Fibroblast of lung (primary cell): Measurements from ENCODE around the gene COL8A2. TPM values are rescaled to one million over a fixed set of nuclear protein-coding genes. Genes with fewer than 3 reads are reported as not detected.
A peak's percentile ranks its signal among the peaks of the same experiment; 100 is the strongest.

Experiments
- DNase-seq, 2 donors: peaks; one replicate each; pipeline versions ENCODE4 v3.0.0 to v3.0.0-alpha.2; 2010; ENCODE audit warnings: low read depth in 2 of 2
- H2AFZ ChIP-seq: 2 replicates; pipeline ENCODE4 v1.5.1; 2012; ENCODE audit warnings: low read length, control low read depth, inconsistent platforms
- H3K27ac ChIP-seq: 2 replicates; pipeline ENCODE4 v1.5.1; 2011; ENCODE audit warnings: low read length, control low read depth; ENCODE audit not compliant: insufficient read depth
- H3K27me3 ChIP-seq: 2 replicates; pipeline ENCODE4 v1.5.1; 2011; ENCODE audit warnings: mild to moderate bottlenecking, low read length; ENCODE audit not compliant: control insufficient read depth, insufficient read depth
- H3K36me3 ChIP-seq: 2 replicates; pipeline ENCODE4 v1.5.1; 2011; ENCODE audit warnings: low read length; ENCODE audit not compliant: control insufficient read depth, insufficient read depth
- H3K4me1 ChIP-seq: 2 replicates; pipeline ENCODE4 v1.5.1; 2011; ENCODE audit warnings: low read length; ENCODE audit not compliant: control insufficient read depth, insufficient read depth; ENCODE audit errors: extremely low read depth
- H3K4me2 ChIP-seq: 2 replicates; pipeline ENCODE4 v1.5.1; 2011; ENCODE audit warnings: low read length, control low read depth; ENCODE audit not compliant: insufficient read depth; ENCODE audit errors: extremely low read depth
- H3K4me3 ChIP-seq, 4 experiments: fragments of 200-600 bp in 1 of 4; sonication (generic) in 1 of 4; replicated peaks in 1 of 4; 2 replicates each; pipeline ENCODE4 v1.5.1; 2011 to 2016; ENCODE audit warnings: low read length in 4 of 4, low read depth in 3 of 4, mild to moderate bottlenecking in 3 of 4, control low read depth in 2 of 4, inconsistent platforms in 1 of 4, mixed read lengths in 1 of 4; ENCODE audit not compliant: insufficient read depth in 1 of 4; ENCODE audit errors: control extremely low read depth in 1 of 4
- H3K79me2 ChIP-seq: 2 replicates; pipeline ENCODE4 v1.5.1; 2012; ENCODE audit warnings: mild to moderate bottlenecking, low read length, inconsistent platforms; ENCODE audit not compliant: control insufficient read depth, insufficient read depth
- H3K9ac ChIP-seq: 2 replicates; pipeline ENCODE4 v1.5.1; 2011; ENCODE audit warnings: mild to moderate bottlenecking, low read length, control low read depth; ENCODE audit not compliant: insufficient read depth
- H3K9me3 ChIP-seq: 2 replicates; pipeline ENCODE4 v1.5.1; 2012; ENCODE audit warnings: low read depth, low read length; ENCODE audit not compliant: control insufficient read depth, insufficient read depth
- H4K20me1 ChIP-seq: 2 replicates; pipeline ENCODE4 v1.5.1; 2011; ENCODE audit warnings: low read length; ENCODE audit not compliant: control insufficient read depth, insufficient read depth; ENCODE audit errors: extremely low read depth
- EZH2 ChIP-seq: IDR thresholded peaks from 2 replicates; pipeline ENCODE4 v1.5.1; 2012; ENCODE audit warnings: low read length, control low read depth, mild to moderate bottlenecking; ENCODE audit errors: missing control alignments
- polyA plus RNA-seq, 2 donors: library from polyadenylated mRNA; depleted of rRNA in 1 of 2; stranded (reverse) in 1 of 2; unstranded in 1 of 2; fragments of >200 nt; gene quantifications; 2 replicates each; pipeline ENCODE4 v1.2.1, GENCODE V29; 2011 to 2012; ENCODE audit warnings: missing spikeins in 1 of 2
- total RNA-seq: library from RNA; depleted of rRNA; stranded (reverse); fragments of >200 nt; gene quantifications from 2 replicates; pipeline ENCODE4 v1.2.1, GENCODE V29; 2014
- TF ChIP-seq, protein P1 (sequence below), 2 donors: IDR thresholded peaks in 1 of 2; conservative IDR thresholded peaks in 1 of 2; 1 replicate in 1 of 2; 2 replicates in 1 of 2; pipeline ENCODE4 v1.5.1; 2011 to 2012; ENCODE audit warnings: low read length in 2 of 2, control low read depth in 1 of 2, inconsistent platforms in 1 of 2, low read depth in 1 of 2, mild to moderate bottlenecking in 1 of 2

Gene COL8A2
- total and polyA plus RNA-seq, 2 donors (not counting 1 experiment from before 2014, with no cell fraction given): 2.9 to 31.0 TPM

- no peaks in the 10 kb centered on the region for H3K9me3 ChIP-seq
- no peak overlapping the region for H3K9ac ChIP-seq
- peaks cover 34% of the 10 kb centered on the region for H3K36me3 ChIP-seq
- no peak overlapping the region for H3K4me2 ChIP-seq
- no peaks in the 10 kb centered on the region for H4K20me1 ChIP-seq
- peaks cover 26% of the 10 kb centered on the region for H3K79me2 ChIP-seq
- no peak overlapping the region for H3K4me3 ChIP-seq
- DNase-seq: no peak
- no peak overlapping the region for H3K27ac ChIP-seq
- no peak overlapping the region for H2AFZ ChIP-seq
- peaks cover 10% of the 10 kb centered on the region for H3K4me1 ChIP-seq
- TF ChIP-seq, protein P1, sequence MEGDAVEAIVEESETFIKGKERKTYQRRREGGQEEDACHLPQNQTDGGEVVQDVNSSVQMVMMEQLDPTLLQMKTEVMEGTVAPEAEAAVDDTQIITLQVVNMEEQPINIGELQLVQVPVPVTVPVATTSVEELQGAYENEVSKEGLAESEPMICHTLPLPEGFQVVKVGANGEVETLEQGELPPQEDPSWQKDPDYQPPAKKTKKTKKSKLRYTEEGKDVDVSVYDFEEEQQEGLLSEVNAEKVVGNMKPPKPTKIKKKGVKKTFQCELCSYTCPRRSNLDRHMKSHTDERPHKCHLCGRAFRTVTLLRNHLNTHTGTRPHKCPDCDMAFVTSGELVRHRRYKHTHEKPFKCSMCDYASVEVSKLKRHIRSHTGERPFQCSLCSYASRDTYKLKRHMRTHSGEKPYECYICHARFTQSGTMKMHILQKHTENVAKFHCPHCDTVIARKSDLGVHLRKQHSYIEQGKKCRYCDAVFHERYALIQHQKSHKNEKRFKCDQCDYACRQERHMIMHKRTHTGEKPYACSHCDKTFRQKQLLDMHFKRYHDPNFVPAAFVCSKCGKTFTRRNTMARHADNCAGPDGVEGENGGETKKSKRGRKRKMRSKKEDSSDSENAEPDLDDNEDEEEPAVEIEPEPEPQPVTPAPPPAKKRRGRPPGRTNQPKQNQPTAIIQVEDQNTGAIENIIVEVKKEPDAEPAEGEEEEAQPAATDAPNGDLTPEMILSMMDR (conservative IDR thresholded peaks at IDR 0.05 in 1 of 2, IDR thresholded peaks at IDR 0.05 in 1 of 2; ENCODE audit: low read depth in 1 of 2, low read length in 2 of 2): no peak
- TF ChIP-seq EZH2: no peak
- no peaks in the 10 kb centered on the region for H3K27me3 ChIP-seq
Observed at GRCh38 chr1:36091698-36092097, 33.3 kb downstream of the COL8A2 start.

DNA sequence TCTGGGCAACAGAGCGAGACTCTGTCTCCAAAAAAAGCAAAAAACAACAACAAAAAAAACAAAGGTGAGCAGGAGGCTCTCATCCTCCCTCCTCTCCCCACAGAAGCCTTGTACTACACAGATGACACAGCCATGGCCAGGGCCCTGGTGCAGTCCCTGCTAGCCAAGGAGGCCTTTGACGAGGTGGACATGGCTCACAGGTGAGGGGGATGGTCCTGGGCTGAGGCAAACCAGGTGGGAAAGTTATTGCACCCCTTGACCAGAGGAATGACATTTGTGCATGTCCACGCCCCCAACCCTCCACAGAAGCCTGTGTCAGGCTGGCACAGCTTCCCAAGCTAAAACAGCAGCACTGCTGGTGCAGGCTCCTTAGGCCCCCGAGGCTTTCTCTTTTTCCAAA, 33.9 kb downstream of the COL8A2 start:
- H3K27ac ChIP-seq: no peak overlapping the region
- H3K9ac ChIP-seq: no peak overlapping the region
- H4K20me1 ChIP-seq: no peaks in the 10 kb centered on the region
- no peaks in the 10 kb centered on the region for H3K27me3 ChIP-seq
- no peak for DNase-seq
- no peaks in the 10 kb centered on the region for H3K9me3 ChIP-seq
- no peak overlapping the region for H2AFZ ChIP-seq
- H3K4me2 ChIP-seq: no peak overlapping the region
- peaks cover 33% of the 10 kb centered on the region for H3K36me3 ChIP-seq
- TF ChIP-seq EZH2: no peak
- TF ChIP-seq, protein P1 (conservative IDR thresholded peaks at IDR 0.05 in 1 of 2, IDR thresholded peaks at IDR 0.05 in 1 of 2; ENCODE audit: low read depth in 1 of 2, low read length in 2 of 2): no peak
- no peak overlapping the region for H3K4me3 ChIP-seq
- peaks cover 10% of the 10 kb centered on the region for H3K4me1 ChIP-seq
- peaks cover 26% of the 10 kb centered on the region for H3K79me2 ChIP-seq

- Histone ChIP-seq H3K36me3 (peaks cover 27% of the 10 kb centered on the region), H3K9ac (peak overlapping the region; percentile 73), H2AFZ (peak overlapping the region; percentile 57), H3K9me3 (no peaks in the 10 kb centered on the region), H3K4me2 (peak overlapping the region; percentile 100), H4K20me1 (no peaks in the 10 kb centered on the region), H3K27me3 (no peaks in the 10 kb centered on the region), H3K27ac (peak overlapping the region; percentile 87), H3K4me3 (peak overlapping the region; percentile 83 to 98 (median 90)), H3K79me2 (peaks cover 26% of the 10 kb centered on the region), H3K4me1 (peaks cover 10% of the 10 kb centered on the region)
- TF ChIP-seq, protein P1 (conservative IDR thresholded peaks at IDR 0.05 in 1 of 2, IDR thresholded peaks at IDR 0.05 in 1 of 2; ENCODE audit: low read depth in 1 of 2, low read length in 2 of 2): no peak
- no peak for TF ChIP-seq EZH2
- DNase-seq: peak; percentile 35 to 71
Observed at GRCh38 chr1:36089393-36090121, 35.5 kb downstream of the COL8A2 start.
